GM19463 (cell line): ENCODE measurements around the gene TMEM143.
"Not testable (repeated sequence)": the region's sequence is repeated elsewhere in the genome, so short reads cannot be mapped to it uniquely, and the experiment has no call there.

Source experiments
- ATAC-seq: cut with Tn5 transposase; IDR thresholded peaks from one replicate; pipeline ENCODE4 v1.9.1; 2021; ENCODE audit warnings: mild to moderate bottlenecking, moderate library complexity; ENCODE audit not compliant: unreplicated experiment

TMEM143 gene

DNA sequence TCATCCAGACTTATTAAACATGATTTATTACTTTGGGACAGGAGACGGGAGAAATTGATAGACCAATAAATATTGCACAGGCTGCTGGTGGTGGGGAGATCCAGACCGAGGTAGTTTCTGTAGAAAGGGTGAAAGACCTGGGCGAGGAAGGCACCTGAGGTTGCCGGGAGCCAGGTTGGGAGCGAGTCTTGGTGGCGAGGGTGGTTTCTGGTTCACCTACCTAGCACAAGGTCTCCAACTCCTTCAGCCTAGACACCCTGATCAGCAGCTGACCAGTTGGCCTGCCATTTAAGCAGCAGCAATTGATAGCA lies 31.4 kb downstream of the TMEM143 start:
- ATAC-seq: no peak

DNA sequence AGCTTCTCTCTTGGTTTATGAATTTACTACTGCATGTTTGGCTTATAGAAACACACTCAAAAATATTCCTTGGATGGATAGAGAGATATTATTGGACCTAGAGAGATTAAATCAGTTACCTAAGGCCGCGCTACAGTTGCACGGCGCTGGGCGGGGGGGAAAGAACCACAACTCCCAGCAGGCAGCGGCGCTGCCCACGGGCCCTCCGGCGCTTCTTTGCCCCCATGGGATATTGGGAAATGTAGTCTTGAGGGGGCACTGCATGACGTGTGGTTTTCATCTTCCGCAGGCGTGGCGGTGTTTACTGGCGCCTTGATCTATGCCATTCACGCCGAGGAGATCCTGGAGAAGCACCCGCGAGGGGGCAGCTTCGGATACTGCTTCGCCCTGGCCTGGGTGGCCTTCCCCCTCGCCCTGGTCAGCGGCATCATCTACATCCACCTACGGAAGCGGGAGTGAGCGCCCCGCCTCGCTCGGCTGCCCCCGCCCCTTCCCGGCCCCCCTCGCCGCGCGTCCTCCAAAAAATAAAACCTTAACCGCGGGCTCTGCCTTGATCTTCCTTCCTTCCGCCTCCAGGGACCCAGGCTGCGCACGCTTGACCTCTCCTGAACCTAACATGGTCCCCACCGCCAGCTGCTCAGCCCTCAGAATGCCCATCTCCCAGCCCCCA lies 33.6 kb downstream of the TMEM143 start:
- no peak for ATAC-seq

- ATAC-seq: no peak
These were observed 34.4 kb downstream of the TMEM143 start for GRCh38 chr19:48329167-48329891.

DNA sequence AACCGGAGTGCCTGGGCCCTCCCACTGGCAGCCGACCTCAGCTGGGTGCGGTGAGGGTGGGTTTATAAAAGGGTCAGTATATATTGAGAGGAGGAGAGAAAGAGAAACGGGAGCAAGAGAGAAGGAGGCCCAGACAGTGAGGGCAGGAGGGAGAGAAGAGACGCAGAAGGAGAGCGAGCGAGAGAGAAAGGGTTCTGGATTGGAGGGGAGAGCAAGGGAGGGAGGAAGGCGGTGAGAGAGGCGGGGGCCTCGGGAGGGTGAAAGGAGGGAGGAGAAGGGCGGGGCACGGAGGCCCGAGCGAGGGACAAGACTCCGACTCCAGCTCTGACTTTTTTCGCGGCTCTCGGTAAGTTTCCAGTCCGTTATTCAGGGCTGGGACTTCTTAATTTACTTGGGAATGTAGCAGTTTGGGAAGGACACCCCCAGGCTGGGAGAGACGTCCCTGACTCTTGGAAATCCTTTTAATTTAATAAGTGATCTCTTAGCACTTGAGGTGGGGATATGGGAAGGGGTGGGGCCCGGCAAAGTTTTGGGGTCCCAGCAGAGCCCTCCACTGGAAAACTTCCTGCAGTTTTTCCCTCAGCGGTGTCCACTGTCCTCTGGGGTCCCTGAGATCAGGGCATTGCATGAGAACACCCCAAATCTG lies 38.4 kb downstream of the TMEM143 start, which contains the start of gene EMP3:
Gene EMP3 (plus strand): TSS at position 288 of the 646 bp plus-strand sequence. CDS start 1,293 bp downstream, outside the sequence.
- ATAC-seq: no peak

DNA sequence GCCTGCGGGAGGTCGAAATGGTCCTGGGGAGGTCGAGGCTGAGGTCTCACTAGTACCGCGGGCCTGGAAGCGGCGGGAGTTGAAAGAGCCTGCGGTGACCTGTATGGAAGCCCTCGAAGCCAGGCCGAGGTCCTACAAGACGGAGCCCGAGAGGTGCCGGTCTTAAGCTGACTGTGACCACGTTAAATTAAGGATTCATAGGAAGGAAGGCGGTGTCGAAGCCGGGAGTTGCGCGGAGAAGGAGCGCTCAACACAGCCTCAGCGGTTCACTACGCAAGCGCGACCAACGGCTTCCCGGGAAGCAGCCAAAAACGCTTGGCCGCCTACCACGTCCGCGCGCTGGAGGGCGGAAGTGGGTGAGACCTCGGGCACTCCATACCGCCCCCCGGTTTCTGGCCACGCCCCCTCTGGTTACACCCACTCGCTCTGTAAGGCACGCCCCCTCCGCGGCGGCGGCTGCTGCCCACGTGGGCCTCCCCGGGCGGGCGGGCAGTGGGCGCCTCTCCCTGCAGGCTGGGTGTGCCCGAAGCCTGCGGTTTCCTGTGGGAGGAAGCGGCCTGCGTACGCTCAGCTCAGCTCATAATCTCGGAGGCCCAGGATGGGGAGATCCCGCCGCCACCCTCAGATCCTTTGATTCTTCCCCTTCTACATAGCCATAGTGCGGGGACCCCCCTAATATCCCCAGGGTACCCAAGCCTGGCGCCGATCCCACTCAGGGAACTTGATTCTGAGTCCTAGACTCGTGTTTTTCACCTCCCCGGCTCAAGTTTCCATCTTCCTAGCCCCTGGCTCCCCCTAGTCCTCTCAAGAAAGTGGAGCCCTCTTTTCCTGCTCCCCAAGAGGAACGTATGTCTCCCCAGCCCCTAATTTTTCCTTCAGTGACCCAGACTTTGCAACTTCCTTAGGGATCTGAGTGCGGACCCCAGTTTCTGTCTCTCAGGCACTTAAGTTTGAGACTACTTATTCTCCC lies 41.8 kb downstream of the TMEM143 start:
- ATAC-seq: peak; percentile 49

GRCh38 chr19:48321372-48321621 lies 42.4 kb downstream of the TMEM143 start:
- ATAC-seq: peak; percentile 58

DNA sequence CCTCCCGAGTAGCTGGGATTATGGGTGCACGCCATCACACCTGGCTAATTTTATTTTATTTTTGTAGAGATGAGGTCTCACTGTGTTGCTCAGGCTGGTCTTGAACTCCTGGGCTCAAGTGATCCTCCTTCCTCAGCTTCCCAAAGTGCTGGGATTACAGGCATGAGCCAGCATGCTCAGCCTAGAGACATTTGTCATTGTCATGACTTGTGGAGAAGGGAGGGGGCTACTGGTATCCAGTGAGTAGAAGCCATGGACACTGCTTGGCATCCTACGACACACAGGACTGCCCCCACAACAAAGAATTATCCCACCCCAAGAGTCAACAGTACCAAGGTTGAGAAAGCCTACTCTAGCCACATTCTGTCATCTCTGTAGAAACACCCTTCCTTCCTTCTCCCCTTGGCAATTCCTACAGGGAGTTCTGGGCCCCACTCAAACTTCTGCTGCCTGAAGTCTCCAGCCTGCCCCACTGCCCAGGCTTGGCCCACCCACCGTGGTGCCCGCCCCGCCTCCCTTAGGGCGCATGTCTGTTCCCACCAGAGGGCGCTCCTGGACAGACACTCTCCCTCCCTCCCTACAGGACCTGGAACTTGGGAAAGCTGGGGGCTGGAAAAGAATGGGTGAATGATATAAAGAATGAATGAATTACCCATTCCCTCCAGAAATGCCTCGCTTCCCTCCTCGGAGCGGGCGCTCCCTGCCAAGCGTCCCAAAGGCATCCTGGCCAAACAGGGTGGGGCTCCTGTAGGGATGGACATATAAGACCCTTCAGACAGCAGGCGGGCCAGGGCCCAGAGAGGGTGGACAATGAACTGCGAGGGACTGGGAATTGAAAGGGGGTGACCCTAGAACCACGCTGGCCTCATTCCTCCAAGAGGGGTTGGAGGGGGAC lies 43.8 kb downstream of the TMEM143 start:
- no peak for ATAC-seq

DNA sequence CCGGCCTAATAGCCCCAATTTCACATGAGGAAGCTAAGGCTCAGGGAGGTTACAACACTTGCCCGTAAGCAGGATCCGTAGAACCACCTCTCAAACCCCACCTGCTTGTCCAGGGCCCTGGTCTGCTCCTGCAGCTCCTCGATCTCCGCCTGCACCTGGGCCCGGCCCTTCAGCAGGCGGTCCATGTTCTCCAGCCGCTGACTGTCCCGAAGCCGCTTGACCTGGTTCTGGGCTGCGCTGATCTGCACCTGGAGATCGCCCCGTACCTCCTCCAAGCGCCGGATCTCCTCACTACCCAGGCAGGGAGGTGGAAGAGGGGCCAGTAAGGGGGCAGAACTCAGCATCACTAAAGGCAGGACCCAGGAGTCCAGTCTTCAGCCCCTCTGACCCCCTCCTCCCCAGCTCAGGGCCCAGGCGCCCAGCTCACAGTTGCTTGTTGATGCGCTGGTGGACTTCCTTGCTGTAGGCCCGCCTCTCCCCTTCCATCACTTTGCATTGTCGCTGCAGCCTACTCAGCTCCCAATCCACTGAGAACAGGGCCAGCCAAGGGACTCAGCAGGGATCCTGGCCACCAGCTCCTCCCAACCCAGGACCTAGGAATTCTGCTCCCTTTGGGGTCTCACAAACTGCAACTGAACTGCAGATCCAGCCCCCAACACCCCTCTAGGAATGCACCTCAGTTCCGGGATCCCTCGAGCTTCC lies 45.3 kb downstream of the TMEM143 start:
- ATAC-seq: no peak

DNA sequence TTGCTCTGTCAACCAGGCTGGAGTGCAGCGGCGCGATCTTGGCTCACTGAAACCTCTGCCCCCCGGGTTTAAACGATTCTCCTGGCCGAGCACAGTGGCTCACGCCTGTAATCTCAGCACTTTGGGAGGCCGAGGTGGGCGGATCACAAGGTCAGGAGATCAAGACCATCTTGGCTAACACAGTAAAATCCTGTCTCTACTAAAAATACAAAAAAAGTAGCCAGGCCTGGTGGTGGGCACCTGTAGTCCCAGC lies 46.1 kb downstream of the TMEM143 start:
- not testable (repeated sequence) for ATAC-seq

DNA sequence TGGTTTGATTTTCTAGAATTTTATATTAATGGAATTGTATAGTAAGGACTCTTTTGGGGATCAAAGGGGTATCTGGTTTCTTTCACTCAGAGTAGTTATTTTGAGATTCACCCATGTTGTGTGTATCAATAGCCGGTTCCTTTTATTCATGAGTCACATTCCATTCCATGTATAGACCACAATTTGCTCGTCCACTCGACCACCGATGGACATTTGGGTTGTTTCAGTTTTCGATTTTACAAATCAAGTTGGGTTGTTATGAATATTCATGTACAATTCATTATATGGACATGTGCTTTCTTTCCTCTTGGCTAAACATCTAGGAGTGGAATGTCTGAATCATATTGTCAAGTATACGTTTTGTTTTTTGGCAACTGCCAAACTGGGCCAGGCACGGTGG lies 48.0 kb downstream of the TMEM143 start:
- no peak for ATAC-seq

GRCh38 chr19:48311384-48311783 lies 52.4 kb downstream of the TMEM143 start:
- no peak for ATAC-seq

DNA sequence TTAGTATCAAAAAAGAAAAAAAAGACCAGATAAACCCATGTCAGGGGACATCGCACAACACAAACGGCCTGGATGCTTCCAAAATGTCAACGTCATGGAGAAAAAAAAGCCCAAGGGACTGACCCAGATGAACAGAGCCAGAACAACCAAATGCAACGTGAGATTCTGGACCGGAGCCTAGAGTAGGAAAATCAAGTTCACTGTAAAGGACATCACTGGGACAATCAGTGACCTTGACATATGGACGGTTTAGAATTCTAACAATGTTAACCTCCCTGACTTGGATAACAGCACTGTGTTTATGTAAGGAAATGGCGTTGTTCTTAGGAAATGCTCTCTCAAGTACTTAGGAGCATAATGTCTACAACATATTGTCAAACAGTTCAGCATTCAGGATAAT lies 53.5 kb downstream of the TMEM143 start:
- no peak for ATAC-seq

GRCh38 chr19:48309731-48310130 lies 54.0 kb downstream of the TMEM143 start:
- ATAC-seq: not testable (repeated sequence)

- no peak for ATAC-seq
These were observed 54.8 kb downstream of the TMEM143 start for GRCh38 chr19:48308631-48309586.

- no peak for ATAC-seq
These were observed 59.9 kb downstream of the TMEM143 start for GRCh38 chr19:48303866-48304265.

DNA sequence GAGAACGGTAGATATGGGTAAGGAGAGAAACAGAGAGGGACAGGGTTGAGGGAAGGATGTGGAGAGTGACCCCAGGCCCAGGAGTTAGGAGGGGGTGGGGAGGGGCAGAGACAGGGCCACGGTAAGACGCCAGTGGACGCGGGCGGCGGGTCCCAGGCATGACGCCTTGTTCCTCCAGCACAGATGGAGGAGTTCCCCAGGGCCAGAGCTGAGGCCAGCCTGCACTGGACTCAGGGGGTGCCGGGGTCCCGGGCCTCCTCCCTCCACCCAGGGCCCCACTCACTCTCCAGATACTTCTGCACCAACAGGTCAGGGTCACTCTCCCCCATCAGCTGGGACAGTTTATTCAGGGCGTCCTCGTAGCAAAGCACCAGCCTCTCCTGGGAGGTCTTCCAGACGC lies 60.4 kb downstream of the TMEM143 start:
- ATAC-seq: no peak

DNA sequence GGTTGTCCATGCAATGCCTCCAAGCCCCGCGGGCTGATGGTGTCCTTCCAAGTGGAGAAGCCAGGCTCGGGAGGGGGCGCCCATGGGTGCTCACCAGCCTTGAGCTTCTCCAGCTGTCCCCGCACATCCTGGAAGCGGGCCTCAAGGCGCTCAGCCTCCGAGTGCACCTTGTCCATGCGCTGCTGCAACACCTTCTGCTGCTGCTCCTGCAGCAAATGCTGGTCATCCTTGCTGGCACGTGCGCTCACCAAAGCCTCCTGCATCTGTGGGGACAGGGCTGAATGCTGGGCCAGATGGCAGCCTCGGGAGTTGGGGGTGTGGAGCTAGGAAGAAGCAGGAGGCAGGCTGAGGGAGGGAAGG lies 61.2 kb downstream of the TMEM143 start:
- no peak for ATAC-seq

DNA sequence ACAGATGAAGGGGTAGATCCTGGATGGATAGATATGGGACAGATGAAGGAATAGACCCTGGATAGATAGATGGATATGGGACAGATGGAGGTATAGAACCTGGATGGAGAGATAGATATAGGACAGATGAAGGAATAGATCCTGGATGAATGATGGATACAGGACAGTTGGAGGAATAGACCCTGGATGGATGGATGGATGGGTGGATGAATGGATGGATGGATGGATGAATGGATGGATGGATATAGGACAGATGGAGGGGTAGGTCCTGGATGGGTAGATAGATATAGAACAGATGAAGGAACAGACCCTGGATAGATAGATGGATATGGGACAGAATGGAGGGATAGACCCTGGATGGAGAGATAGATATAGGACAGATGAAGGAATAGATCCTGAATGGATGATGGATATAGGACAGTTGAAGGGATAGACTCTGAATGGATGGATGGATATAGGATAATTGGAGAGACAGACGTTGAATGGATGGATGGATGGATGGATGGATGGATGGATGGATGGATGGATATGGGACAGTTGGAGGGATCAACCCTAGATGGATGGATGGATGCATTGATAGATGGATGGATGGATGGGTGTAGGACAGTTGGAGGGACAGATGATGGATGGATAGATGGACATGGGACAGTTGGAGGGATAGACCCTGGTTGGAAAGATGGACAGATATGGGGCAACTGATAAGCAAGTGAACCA lies 61.7 kb downstream of the TMEM143 start:
- ATAC-seq: no peak
